HEK293T (cell line): ENCODE data around the gene LMX1B.

ENCODE experiments used
- FOXK2 ChIP-seq: fragments of 450-650 bp; IDR thresholded peaks from 2 replicates; pipeline ENCODE4 v1.6.1; 2016; ENCODE audit warnings: mild to moderate bottlenecking
- FOXM1 ChIP-seq: fragments of 450-650 bp; IDR thresholded peaks from 2 replicates; pipeline ENCODE4 v1.6.1; 2017; ENCODE audit warnings: mild to moderate bottlenecking, borderline replicate concordance
- HDGF ChIP-seq: fragments of 450-650 bp; IDR thresholded peaks from 2 replicates; pipeline ENCODE4 v1.6.1; 2017; ENCODE audit warnings: antibody characterized with exemption, borderline replicate concordance
- L3MBTL2 ChIP-seq: fragments of 450-650 bp; conservative IDR thresholded peaks from 2 replicates; pipeline ENCODE4 v1.6.1; 2016; ENCODE audit warnings: mild to moderate bottlenecking
- LEF1 ChIP-seq: fragments of 450-650 bp; IDR thresholded peaks from 2 replicates; pipeline ENCODE4 v1.6.1; 2017; ENCODE audit warnings: mild to moderate bottlenecking, borderline replicate concordance
- SP1 ChIP-seq: fragments of 450-650 bp; IDR thresholded peaks from 2 replicates; pipeline ENCODE4 v1.6.1; 2017
- SUZ12 ChIP-seq: fragments of 450-650 bp; IDR thresholded peaks from 2 replicates; pipeline ENCODE4 v1.6.1; 2016; ENCODE audit warnings: mild to moderate bottlenecking
- TARDBP ChIP-seq: fragments of 450-650 bp; IDR thresholded peaks from 2 replicates; pipeline ENCODE4 v1.6.1; 2016
- TF ChIP-seq, protein P1 (sequence below): fragments of 450-650 bp; IDR thresholded peaks from 2 replicates; pipeline ENCODE4 v1.6.1; 2016

DNA sequence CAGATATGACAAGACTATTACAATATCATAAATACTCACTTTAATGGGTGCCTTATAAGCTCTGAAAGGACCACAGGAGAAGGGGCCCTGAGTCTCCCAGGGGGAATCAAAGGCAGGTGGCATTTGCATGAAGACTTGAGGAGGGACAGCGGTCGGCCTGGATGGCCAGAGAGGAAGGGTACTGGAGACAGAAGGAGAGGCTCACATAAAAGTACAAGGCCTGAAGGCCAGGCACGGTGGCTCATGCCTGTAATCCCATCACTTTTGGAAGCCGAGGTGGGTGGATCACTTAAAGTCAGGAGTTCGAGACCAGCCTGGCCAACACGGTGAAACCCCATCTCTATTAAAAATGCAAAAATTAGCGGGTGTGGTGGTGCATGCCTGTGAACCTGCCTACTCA lies 29.1 kb upstream of the LMX1B start:
- TF ChIP-seq HDGF (no peak), SP1 (no peak), TARDBP (no peak), L3MBTL2 (no peak), FOXM1 (no peak), FOXK2 (no peak), SUZ12 (no peak), LEF1 (no peak)
- TF ChIP-seq, protein P1, sequence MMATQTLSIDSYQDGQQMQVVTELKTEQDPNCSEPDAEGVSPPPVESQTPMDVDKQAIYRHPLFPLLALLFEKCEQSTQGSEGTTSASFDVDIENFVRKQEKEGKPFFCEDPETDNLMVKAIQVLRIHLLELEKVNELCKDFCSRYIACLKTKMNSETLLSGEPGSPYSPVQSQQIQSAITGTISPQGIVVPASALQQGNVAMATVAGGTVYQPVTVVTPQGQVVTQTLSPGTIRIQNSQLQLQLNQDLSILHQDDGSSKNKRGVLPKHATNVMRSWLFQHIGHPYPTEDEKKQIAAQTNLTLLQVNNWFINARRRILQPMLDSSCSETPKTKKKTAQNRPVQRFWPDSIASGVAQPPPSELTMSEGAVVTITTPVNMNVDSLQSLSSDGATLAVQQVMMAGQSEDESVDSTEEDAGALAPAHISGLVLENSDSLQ, result no peak
